OCI-LY7 (cell line): ENCODE results near the gene SDE2. TPM values are rescaled to one million over a fixed set of nuclear protein-coding genes. Genes with fewer than 3 reads are reported as not detected.

Source experiments
- BruUV-seq: library from RNA; stranded (reverse); fragments of 400-500 nt; replicated peaks from 2 replicates; lab custom pipeline; 2021; lab: Mats Ljungman, UMichigan
- CTCF ChIA-PET: fragments of 300-600 bp; sonication (Branson Sonifier 250); formaldehyde crosslinking; loops from one replicate; lab custom pipeline; 2022; ENCODE audit warnings: antibody characterized with exemption; ENCODE audit not compliant: unreplicated experiment; lab: Charles Lee
- POLR2A ChIA-PET: fragments of 300-600 bp; sonication (Branson Sonifier 250); formaldehyde crosslinking; loops from one replicate; lab custom pipeline; 2022; ENCODE audit warnings: antibody characterized with exemption; lab: Charles Lee
- DNase-seq: peaks from one replicate; pipeline ENCODE4 v3.0.0-alpha.2; 2015; ENCODE audit warnings: low spot score
- H2AFZ ChIP-seq: fragments of 200-600 bp; sonication (generic), shearing (Covaris generic); 2 replicates; pipeline ENCODE4 v1.6.1; 2014; ENCODE audit warnings: mild to moderate bottlenecking, antibody characterized with exemption, low read length, moderate library complexity
- H3K27ac ChIP-seq: fragments of 200-600 bp; sonication (generic); 2 replicates; pipeline ENCODE4 v1.5.1; 2014; ENCODE audit warnings: mixed run types, low read depth, mild to moderate bottlenecking, moderate library complexity, low read length, inconsistent platforms; ENCODE audit not compliant: poor library complexity, severe bottlenecking
- H3K36me3 ChIP-seq: fragments of 200-600 bp; sonication (generic); 2 replicates; pipeline ENCODE4 v1.6.1; 2014; ENCODE audit warnings: mild to moderate bottlenecking, antibody characterized with exemption, low read length, moderate library complexity, mixed read lengths; ENCODE audit not compliant: insufficient read depth
- H3K4me1 ChIP-seq: fragments of 200-600 bp; sonication (generic); 2 replicates; pipeline ENCODE4 v1.5.1; 2014; ENCODE audit warnings: mild to moderate bottlenecking, low read length; ENCODE audit not compliant: insufficient read depth, poor library complexity, severe bottlenecking
- H3K4me2 ChIP-seq: fragments of 200-600 bp; sonication (generic); 2 replicates; pipeline ENCODE4 v1.6.1; 2014; ENCODE audit warnings: mild to moderate bottlenecking, low read length
- H3K4me3 ChIP-seq: fragments of 200-600 bp; sonication (generic); 2 replicates; pipeline ENCODE4 v1.5.1; 2014; ENCODE audit warnings: mild to moderate bottlenecking, low read depth, low read length; ENCODE audit not compliant: poor library complexity, severe bottlenecking
- H3K79me2 ChIP-seq: fragments of 200-600 bp; sonication (generic); 2 replicates; pipeline ENCODE4 v1.6.1; 2016; ENCODE audit warnings: low read depth, mild to moderate bottlenecking, low read length, moderate library complexity, mixed read lengths; ENCODE audit not compliant: insufficient read depth
- H3K9me2 ChIP-seq: fragments of 200-600 bp; sonication (generic); 2 replicates; pipeline ENCODE4 v1.6.1; 2016; ENCODE audit warnings: mild to moderate bottlenecking, low read length, mixed read lengths; ENCODE audit not compliant: insufficient read depth
- H3K9me3 ChIP-seq: fragments of 200-600 bp; sonication (generic); 2 replicates; pipeline ENCODE4 v1.6.1; 2014; ENCODE audit warnings: mild to moderate bottlenecking, mixed run types, low read length, mixed read lengths
- H4K20me1 ChIP-seq: fragments of 200-600 bp; sonication (generic); 2 replicates; pipeline ENCODE4 v1.6.1; 2014; ENCODE audit warnings: mild to moderate bottlenecking, antibody characterized with exemption, low read length, moderate library complexity, mixed read lengths; ENCODE audit not compliant: insufficient read depth
- EZH2phosphoT487 ChIP-seq: fragments of 200-600 bp; sonication (generic); IDR thresholded peaks from 2 replicates; pipeline ENCODE4 v1.6.1; 2018; ENCODE audit warnings: low read depth, borderline replicate concordance, mild to moderate bottlenecking, mixed run types, antibody characterized with exemption, low read length, moderate library complexity, mixed read lengths
- intact Hi-C: fragments of 100-400 bp; cut with micrococcal nuclease; formaldehyde crosslinking; loops from one replicate; pipeline ENCODE4 v1.10.0; 2022; ENCODE audit not compliant: unreplicated experiment
- total RNA-seq, 2 experiments: library from RNA; depleted of rRNA in 1 of 2; stranded (reverse); fragments of >200 nt in 1 of 2; shearing (Covaris generic) in 1 of 2; gene quantifications; 2 replicates each; pipeline ENCODE4 v1.2.3, GENCODE V29; 2014 to 2022
- TF ChIP-seq, protein P1 (sequence below): fragments of 200-600 bp; sonication (generic); conservative IDR thresholded peaks from 2 replicates; pipeline ENCODE4 v1.5.1; 2014; ENCODE audit warnings: mild to moderate bottlenecking, antibody characterized with exemption, low read length, moderate library complexity, mixed read lengths

Gene SDE2
- total RNA-seq, 2 experiments from 2014 or later = 18.2 to 25.0 TPM

DNA sequence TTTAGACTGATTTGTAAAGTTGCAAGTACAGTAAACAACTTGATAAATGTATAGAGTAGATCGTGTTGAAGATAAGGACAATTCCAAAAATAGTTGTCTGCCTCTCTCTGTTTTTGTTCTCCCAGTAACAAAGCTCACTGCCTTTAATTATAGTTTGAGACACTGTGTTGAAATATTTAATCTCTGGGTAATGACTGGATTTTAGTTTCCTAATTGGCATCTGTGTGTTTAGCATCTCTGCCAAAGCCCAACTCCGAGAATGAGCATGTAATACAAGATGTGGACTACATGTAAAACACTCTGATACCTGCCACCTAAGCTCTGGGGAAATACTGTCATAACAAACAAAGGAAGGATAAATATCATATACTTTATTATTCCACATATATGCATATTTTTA, 27.7 kb upstream of the SDE2 start:
- TF ChIP-seq EZH2phosphoT487 = no peak
- TF ChIP-seq, protein P1, sequence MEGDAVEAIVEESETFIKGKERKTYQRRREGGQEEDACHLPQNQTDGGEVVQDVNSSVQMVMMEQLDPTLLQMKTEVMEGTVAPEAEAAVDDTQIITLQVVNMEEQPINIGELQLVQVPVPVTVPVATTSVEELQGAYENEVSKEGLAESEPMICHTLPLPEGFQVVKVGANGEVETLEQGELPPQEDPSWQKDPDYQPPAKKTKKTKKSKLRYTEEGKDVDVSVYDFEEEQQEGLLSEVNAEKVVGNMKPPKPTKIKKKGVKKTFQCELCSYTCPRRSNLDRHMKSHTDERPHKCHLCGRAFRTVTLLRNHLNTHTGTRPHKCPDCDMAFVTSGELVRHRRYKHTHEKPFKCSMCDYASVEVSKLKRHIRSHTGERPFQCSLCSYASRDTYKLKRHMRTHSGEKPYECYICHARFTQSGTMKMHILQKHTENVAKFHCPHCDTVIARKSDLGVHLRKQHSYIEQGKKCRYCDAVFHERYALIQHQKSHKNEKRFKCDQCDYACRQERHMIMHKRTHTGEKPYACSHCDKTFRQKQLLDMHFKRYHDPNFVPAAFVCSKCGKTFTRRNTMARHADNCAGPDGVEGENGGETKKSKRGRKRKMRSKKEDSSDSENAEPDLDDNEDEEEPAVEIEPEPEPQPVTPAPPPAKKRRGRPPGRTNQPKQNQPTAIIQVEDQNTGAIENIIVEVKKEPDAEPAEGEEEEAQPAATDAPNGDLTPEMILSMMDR = no peak
- Histone ChIP-seq H3K9me3 (no peaks in the 10 kb centered on the region), H3K4me1 (peaks cover 25% of the 10 kb centered on the region), H3K79me2 (no peaks in the 10 kb centered on the region), H3K27ac (no peak overlapping the region), H3K9me2 (no peaks in the 10 kb centered on the region), H3K4me2 (no peak overlapping the region), H3K36me3 (no peaks in the 10 kb centered on the region), H3K4me3 (no peak overlapping the region), H2AFZ (no peak overlapping the region), H4K20me1 (no peaks in the 10 kb centered on the region)
- CTCF ChIA-PET = no interaction called here
- POLR2A ChIA-PET = interaction anchor here (0.6 to 0.8 kb wide), 3 partner anchors 21 to 245 kb away, joined by 3 to 5 read pairs (median 4); no protein-coding TSS in a partner anchor
- BruUV-seq = no TSS peak
- DNase-seq = no peak
- intact Hi-C loops = no loop called here

DNA sequence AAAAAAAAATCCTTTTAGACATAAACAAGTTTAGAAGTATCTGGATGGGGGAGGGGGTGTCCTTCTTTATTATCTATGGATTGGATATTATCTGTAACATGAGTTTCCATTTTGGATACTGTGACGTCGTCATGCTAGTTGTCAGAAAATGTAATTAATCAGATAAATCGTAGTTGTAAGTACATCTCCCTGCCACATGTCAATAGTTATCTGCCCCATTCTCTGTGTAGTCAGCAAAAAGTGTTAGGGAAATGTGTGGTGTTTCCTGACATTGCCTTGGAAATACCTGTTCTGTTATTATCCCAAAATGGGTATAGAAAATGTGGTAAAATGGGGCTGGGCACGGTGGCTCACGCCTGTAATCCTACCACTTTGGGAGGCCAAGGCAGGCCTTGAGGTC, 24.6 kb upstream of the SDE2 start:
- intact Hi-C loops = no loop called here
- no TSS peak for BruUV-seq
- no peaks in the 10 kb centered on the region for H3K79me2 ChIP-seq

DNA sequence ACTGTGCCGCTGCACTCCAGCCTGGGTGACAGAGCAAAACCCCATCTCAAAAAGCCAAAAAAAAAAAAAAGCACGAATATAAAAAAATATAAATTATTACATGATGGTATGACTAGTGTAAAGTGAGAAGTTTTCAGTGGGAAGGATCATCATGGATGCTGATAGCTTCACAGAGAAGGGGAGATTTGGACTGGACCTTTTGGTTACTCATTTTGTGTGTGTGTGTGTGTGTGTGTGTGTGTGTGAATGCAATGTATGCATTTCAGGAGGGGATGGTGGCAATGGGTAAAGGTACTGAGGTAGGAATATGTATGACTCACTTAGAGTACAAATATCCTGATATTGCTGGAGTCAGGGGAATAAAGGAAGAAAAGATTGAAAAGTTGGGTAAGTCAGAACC, 22.7 kb upstream of the SDE2 start:
- H3K4me3 ChIP-seq = no peak overlapping the region
- ChIA-PET CTCF (no interaction called here), POLR2A (interaction anchor here (1.3 kb wide), 1 partner anchor 11 kb away, joined by 3 read pairs; no protein-coding TSS in a partner anchor)
- no peaks in the 10 kb centered on the region for H3K9me2 ChIP-seq
- TF ChIP-seq EZH2phosphoT487 = no peak
- TF ChIP-seq, protein P1 = no peak
- no peak overlapping the region for H2AFZ ChIP-seq
- H3K9me3 ChIP-seq = no peaks in the 10 kb centered on the region
- DNase-seq = no peak
- H3K4me1 ChIP-seq = no peaks in the 10 kb centered on the region
- H3K27ac ChIP-seq = no peak overlapping the region
- intact Hi-C loops = no loop called here
- no TSS peak for BruUV-seq
- H3K4me2 ChIP-seq = no peak overlapping the region
- no peaks in the 10 kb centered on the region for H3K36me3 ChIP-seq
- no peaks in the 10 kb centered on the region for H4K20me1 ChIP-seq
- no peaks in the 10 kb centered on the region for H3K79me2 ChIP-seq

More for the DNA sequence above, 24.6 kb upstream of the SDE2 start:
- H2AFZ ChIP-seq = no peak overlapping the region
- DNase-seq = no peak
- H3K27ac ChIP-seq = no peak overlapping the region
- ChIA-PET POLR2A (interaction anchor here (0.8 to 1.0 kb wide), 3 partner anchors 11 to 24 kb away, joined by 3 to 5 read pairs (median 4); partner anchors contain the start of gene SDE2), CTCF (no interaction called here)
- no peaks in the 10 kb centered on the region for H4K20me1 ChIP-seq
- peaks cover 7% of the 10 kb centered on the region for H3K4me1 ChIP-seq
- no peak overlapping the region for H3K4me2 ChIP-seq
- no peaks in the 10 kb centered on the region for H3K9me2 ChIP-seq
- H3K36me3 ChIP-seq = no peaks in the 10 kb centered on the region
- no peak for TF ChIP-seq EZH2phosphoT487
- TF ChIP-seq, protein P1 = no peak
- H3K9me3 ChIP-seq = no peaks in the 10 kb centered on the region
- no peak overlapping the region for H3K4me3 ChIP-seq
